GM21576 (cell line): ENCODE data around the gene RENBP.

Experiments
- ATAC-seq: cut with Tn5 transposase; IDR thresholded peaks from one replicate; pipeline ENCODE4 v1.9.1; 2021; ENCODE audit warnings: mild to moderate bottlenecking, moderate library complexity; ENCODE audit not compliant: unreplicated experiment

Gene RENBP

DNA sequence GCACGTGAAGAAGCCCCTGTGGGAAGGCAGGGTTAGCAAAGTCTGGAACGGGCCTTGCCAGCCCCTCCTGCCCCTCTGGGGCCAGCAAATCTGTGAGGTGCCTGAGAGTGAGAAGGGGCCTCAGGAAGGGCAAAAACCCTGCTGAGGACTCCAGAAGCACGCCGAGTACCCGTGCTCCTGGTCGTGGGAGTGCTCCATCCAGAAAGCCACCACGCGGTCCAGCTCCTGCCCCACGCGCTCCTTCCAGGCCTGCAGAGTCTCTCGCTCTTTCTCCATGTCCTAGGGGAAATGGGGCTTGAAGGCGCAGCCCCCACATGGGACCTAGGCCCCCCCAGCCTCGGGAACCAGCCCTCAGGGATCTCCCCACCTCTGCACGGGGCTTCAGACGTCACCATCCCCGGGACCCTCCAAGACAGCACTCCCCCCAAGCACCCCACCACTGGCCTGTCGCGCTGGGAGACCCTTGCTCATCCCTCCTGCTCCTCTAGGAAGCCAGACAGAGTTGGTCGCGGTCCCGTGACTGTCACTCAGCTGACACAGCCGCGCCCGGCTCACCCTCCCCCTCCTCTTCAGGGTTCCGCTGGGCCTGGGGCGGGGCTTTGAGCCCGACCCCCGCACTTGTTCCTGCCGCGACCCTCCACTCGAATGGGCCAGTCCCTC is at the start of gene RENBP:
RENBP (minus strand) TSS at position 504 of the 660 bp plus-strand sequence; CDS start at position 471, 33 bp downstream.
- ATAC-seq: no peak

DNA sequence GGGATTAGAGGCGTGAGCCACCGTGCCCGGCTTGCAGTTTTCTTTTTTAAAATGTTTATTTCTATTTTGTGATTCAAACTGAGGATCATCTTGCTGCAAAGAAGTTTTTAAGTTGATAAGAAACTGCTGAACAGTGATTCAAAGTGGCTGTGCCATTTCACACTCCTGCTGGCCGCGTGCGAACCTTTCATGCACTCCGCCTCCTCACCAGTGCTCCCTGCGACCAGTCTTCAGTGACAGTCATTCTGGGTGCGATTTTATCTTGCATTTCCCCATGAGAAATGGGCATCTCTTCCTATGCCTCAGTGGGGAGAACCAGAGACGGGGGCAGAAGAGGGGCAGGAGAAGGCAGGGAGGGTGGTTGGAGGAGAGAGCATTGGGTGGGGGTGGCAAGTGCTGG is 49.5 kb upstream of the RENBP start:
- ATAC-seq: no peak

DNA sequence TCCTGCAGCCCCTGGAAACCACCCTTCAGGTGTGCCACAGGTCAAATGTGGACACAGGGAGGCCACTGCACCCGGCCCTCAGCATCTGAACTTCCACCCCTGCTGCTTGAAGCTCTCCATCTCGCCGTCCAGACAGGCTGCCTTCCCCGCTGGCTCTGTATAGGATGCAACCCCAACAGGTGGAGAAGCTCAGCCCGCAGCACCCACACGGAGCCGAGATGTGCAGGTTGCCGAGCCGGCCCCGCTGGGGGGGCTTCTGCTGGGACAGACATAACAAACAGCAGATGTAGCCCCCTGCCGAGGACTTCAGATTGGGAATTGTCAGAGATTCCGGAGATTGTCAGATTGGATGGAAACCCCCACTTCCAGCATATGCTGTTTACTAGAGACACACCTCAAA is 48.6 kb upstream of the RENBP start:
- no peak for ATAC-seq

DNA sequence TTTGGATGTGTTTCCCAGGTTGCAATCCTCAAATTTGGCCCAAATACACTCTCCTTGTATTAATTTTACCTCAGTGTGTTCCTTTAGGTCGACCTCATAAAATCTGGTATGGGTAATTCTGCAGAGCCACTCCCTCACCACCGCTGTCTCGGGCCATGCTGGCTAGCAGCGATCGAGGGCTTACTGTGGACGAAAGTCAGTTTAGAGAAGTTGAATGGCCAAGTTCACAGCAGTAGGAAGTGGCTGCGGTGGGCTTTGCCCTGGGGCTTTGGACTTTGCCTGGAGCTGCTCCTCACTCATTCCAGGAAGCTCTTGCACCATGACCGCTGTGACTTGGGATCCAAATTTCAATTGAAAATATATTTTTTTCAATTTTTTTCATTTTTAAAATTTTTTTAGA is 47.7 kb upstream of the RENBP start:
- ATAC-seq: no peak

DNA sequence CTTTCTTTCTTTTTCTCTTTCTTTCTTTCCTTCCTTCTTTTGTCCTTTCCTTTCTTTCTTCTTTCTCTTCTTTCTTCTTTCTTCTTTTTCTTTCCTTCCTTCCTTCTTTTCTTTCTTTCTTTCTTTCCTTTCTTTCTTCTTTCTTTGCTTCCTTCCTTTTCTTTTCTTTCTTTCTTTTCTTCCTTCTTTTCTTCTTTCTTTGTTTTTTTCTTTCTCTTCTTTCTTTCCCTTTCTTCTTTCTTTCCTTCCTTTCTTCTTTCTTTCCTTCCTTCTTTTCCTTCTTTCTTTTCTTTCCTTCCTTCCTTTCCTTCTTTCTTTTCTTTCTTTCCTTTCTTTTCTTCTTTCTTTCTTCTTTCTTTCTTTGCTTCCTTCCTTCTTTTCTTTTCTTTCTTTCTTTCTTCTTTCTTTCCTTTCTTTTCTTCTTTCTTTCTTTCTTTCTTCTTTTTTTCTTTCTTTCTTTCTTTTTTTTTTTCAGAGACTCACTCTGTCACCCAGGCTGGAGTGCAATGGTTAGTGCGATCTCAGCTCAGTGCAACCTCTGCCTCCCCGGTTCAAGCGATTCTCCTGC is 46.7 kb upstream of the RENBP start:
- no peak for ATAC-seq

DNA sequence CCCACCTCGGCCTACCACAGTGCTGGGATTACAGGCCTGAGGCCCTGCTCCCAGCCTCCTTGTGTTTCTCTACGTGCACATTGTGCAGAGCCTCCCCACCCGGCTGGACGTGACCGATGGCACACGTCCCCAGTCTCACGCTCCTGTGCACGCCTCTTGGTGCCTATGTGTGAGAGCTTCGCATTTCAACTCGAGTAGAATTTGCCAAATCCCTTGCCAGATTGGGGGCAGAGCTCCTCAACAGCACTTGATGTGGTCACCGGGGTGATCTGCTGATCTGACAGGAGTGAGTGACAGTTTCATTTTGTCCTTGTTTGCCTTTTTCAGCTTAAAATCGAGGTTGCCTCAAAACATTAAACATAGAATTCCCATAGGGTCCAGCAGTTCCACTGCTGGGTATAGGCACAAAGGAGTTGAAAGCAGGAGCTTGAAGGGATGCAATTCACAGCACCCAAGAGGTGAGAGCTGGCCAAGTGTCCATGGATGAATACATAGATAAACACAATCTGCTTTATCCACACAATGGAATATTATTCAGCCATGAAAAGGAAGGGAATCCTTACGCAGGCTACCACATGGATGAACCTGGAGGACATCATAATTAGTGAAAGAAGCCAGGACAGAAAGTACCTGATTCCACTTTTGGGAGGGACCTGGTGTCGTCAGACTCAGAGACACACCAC is 45.7 kb upstream of the RENBP start:
- no peak for ATAC-seq

DNA sequence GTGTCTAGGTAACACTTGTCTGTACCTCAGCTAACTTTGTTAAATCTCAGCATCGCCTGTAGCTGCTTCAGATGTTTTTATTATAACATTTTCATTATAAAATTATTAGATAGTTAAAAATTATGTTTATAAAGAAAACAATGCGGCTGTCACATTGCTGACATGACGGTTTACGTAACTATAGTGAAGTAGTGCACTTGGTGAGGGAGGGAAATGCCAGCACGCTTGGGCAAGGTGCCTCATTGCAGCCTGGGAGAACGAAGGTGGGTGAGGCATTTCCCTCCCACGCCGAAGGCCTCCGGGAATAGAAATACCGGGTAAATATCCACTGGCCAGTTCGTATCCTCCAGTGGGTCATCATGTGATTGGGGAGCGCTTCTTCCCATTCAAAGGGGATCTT is 44.0 kb upstream of the RENBP start:
- no peak for ATAC-seq

DNA sequence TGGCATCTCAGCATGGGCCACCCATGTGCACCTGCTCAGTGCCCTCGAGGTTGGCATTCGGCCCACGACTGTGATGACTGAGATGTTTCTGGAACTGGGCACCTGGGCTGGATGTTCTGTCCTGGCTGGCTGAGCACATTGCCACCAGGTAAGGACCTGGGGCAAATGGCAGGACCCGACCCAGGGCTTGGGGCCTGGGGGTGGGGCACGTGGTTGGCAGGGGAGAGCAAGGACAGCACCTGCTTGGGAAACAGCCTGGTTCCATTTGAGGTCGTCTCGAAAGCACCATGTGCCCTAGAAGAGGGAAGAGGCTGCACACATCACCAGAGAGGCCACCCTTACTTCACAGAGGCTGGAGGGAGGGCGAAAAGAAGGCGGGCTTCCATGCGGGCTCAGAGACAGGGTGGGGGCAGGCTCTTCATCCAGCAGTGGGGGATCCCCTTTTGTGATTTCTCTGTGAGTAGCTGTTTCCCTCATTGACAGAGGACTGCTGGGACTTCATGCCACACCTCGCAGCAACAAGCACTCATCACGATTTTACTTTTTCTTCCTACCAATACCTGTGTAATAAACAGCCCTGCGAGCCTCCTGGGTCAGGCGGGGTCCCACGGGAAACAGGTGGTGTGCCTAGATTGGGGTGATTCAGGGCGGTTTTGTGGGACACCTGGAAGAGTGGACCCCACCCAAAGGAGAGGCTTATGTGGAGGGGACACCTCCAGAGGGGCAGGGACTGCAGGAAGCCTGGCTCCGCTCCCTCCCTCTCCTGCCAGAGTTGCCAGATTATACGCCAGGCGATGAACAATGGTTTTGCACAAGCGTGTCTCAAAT is 40.1 kb upstream of the RENBP start:
- ATAC-seq: no peak

DNA sequence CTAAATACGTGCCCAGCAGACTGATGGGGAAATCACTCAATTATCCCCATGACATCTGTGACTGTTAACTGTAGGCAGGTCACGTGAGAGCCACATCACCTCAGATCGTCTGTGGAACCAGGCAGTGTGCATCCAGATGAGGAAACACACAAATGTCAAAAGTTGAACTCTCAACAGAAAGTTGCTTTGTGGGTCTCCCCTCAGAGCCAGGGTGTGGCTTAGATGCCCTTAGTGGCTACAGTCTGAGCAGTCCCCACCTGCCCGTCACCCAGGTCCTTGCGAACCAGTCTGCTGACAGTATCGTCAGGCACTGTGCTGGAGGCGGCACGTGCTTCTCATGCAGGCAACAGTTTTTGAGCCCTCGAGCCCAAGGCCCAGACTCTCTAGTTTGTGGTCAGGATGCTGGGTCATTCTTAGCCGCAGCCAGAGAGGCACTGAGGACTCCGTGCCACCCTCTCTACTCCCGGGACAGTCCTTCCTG is 38.9 kb upstream of the RENBP start:
- ATAC-seq: no peak

DNA sequence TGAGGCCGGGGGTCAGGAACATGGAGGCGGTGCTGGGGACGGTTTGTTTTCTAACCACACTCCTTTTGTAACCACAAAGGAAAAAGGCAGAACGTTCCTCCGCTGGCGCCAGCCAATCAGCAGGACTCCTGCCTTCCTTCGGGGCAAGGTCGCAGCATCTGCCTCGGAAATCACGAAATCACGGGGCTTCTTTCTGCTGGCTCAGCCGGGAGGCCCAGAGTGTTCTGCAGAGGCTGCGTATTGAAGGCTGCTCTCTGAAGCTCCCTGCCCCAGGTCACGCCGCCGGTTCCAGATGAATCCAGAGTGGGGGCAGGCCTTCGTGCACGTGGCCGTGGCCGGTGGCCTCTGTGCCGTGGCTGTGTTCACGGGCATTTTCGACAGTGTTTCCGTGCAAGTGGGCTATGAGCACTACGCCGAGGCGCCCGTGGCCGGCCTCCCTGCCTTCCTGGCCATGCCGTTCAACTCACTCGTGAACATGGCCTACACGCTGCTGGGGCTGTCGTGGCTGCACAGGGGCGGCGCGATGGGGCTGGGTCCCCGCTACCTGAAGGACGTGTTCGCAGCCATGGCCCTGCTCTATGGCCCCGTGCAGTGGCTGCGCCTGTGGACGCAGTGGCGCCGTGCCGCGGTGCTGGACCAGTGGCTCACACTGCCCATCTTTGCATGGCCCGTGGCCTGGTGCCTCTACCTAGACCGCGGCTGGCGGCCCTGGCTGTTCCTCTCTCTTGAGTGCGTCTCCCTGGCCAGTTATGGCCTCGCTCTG is 37.5 kb upstream of the RENBP start:
- ATAC-seq: no peak

DNA sequence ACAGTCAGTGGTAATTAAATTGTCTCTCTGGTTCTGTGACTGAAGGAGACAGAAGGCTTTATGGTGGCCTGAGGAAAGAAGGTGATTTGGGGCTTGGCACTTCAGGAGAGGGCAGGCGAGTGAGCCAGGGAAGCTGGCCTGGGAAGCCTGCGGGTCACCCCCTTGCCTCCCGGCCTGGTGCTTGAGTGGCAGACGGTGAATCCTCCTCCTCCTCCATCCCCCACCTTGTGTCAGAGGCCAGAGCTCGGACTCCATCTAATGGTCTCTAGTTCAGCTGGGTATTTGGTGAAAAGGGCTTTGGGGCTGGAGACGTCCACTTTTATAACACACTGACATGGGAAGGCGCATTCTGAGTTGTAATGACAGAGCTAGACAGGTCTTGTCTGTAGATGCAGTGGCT is 36.8 kb upstream of the RENBP start:
- ATAC-seq: no peak

DNA sequence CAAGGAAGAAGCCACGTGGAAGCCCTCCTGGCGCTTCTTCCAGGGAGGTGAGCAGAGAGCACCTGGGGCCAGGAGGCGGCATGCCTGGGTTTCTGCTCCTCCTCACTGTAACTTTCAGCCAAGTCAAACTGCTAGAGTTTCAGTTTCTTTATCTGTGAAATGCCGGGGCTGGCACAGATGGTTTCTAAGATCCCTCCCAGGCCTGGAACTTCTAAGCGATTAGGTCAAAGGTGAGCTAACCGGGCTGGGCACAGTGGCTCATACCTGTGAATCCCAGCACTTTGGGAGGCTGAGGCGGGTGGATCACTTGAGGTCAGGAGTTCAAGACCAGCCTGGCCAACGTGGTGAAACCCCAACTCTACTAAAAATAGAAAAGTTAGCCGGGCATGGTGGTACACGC is 36.0 kb upstream of the RENBP start:
- ATAC-seq: peak; percentile 51

DNA sequence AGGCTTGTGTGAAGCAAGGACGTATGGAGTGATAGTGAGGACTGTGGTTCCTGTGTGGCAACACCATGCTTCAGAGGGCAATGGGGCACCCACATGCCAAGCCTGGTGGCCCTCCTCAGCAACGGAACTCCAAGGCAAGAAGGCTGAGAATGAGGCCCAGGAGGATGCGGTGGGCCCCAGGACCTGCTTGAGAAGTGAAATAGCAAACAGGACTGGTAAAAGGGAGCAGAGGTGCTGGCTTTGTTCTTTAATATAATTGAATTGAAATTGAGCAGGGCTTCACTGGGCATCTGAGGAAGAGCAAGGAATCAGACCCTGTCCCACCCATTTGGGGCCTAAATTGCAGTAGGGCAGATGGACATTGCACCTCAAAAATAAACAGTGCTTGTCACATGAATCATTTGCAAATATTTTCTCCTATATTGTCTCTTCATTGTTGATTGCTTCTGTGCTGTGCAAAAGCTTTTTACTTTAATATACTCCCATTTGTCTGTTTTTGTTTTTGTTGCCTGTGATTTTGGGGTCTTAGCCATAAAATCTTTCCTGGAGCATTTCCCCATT is 30.4 kb upstream of the RENBP start:
- no peak for ATAC-seq

DNA sequence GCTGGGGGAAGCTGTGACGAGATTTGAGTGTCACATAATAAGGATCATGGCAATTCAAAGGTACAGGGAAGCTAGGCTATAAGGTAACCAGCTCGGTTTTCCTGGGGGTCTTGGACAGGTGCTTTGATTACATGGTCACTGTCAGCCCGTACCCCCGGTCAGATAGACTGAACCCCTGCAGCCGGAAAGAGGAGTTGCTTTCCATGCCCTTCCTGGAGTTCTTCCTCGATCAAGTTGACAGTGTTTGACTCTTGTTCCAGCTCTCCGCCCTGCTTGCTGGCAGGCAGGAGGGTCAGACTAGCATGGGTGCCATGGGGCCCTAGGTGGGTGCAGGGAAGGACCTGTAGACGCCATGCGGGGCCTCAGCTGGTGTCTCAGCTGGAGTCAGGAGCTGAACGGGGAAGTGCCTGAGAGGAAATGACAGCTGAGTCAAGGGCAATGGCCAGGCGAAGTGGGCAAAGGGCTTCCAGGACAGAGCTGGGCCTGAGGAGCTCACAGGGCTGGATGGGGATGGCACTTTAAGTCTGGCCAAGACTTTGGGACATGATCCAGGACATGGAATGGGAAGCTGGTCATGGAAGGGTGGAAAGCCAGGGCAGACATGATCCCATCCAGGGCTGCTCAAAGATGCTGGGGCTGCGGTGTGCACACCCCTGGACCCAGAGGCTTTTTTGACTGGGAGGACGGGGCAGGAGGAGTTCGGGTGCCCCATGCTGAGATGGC is 29.7 kb upstream of the RENBP start:
- no peak for ATAC-seq

DNA sequence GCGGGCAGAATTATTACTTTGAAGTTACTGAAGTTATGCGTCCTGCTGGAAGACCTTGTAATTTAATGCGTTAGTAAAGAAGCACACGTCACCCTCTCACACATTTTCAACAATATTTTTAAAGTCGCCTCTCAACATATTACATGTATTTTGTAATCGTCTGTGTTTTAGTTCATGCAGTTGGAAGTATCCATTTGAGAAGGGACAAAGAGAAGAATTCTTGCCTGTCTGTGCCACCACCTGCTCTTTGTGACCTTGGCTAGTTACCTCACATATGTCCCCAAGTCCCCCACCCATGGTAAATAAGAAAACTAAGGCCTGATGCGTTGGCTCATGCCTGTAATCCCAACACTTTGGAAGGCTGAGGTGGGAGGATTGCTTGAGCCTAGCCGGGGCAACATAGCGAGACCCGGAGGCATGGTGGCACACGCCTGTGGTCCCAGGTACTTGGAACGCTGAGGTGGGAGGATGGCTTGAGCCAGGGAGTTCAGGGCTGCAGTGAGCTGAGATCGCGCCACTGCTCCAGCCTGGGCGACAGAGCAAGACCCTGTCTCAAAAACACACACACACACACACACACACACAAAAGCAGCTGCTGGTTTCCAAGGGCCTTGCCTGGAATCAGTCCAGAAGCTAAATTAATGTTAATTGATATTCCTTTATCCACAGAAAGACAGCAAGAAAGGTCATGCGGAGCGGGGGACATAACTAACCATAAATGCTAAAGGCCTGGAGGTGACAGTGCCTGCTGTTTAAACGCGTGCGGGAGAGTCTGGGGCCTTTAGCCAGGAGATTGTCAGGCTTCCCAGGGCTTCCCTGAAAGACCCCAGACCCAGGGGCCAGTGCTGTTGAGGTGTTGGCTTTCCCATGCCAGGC is 28.9 kb upstream of the RENBP start:
- no peak for ATAC-seq

DNA sequence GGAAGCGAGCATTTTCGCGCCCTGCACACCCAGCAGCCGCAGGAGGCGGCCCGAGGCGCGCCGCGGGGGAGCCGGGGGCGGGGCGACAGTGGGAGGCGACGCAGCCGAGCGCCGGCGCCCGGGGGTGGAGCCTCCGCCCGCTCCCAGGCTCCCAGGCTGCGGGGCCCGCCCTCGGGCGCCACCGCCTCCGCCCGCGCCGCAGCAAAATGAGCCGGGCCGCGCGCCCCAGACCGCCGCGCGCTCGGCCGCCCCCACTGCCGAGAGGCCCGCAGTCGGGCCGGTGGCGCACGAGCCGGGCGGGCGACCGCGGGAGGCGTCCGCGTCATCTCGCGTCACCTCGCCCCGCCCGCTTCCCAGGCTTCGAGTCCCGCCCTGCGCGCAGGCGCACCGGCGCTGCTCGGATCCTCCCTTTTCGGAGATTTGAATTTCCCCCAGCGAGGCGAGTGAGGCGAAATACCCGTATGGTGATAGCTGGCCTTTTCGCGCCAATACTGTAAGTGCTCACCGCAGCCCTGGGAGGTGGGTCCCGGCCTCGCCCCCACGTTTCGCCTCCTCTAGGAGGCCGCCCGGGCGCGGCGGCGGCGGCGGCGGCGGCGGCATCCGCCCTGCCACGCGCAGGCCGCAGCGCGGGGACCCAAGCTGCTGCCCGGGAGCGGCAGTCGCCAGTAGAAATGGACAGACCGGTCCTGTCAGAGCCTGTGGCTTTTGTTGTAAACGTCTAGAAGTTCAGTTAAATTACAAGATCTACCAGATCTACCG is 28.1 kb upstream of the RENBP start, which contains the start of gene TMEM187:
TMEM187 (plus strand) TSS at position 387 of the 759 bp plus-strand sequence. CDS start 9,309 bp downstream, outside the sequence.
- ATAC-seq: peak; percentile 43

DNA sequence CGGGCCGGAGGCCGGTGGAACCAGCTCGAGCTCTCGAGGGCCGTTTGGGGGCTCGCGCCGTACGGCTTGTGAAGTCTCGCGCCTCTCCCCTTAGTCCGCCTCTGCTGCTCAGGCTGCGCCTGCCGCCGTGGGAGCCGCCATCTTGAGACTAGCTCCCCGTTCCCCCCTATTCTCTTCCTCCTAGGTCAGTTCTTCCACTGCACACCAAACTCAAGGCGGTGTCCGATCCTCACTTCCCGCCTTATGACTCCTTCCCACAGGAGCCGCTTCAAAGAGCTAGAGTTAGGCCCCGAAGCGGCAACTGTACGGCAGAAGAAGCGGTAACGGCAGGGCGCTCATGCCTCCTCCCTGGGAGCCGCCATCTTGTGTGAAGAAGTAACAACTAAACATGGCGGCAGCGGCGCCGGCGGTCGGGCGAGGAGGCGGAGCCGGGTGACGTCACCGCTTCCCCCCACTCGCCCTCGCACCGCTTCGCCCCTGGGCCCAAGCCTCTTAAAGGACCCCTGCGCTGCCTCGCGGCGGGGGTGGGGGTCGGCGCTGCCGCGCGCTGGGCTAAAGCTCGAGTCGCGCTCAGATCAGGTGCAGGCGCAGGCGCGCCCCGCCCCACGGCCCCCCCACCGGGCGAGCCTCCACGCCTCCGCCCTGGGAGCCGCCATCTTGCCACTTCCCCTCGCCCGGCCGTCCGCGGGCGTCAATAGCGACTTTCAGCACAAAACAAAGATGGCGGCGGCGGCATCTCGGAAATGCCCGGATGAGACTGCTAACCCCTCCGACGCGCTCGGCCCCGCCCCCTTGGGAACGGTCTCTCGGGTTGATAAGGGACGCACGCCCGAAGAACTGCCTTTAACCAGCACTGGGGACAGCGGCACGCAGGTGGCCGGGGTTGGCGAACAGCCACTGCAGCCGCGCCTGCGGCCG is 27.3 kb upstream of the RENBP start, which contains the start of gene HCFC1:
HCFC1 (minus strand) TSS at position 369 of the 918 bp plus-strand sequence. CDS start 978 bp downstream, outside the sequence.
- peak; percentile 43 for ATAC-seq
